ENCODE measurements around the gene KLF14. TPM values are rescaled to one million over a fixed set of nuclear protein-coding genes. Genes with fewer than 3 reads are reported as not detected.

KLF14 gene
- polyA plus RNA-seq, 1 of the 3 experiments (the other 2 are of a cell fraction), result 0.02 TPM

GRCh38 chr7:130748531-130749389 is 14.8 kb upstream of the KLF14 start:
- H3K79me2 ChIP-seq (ENCODE audit: insufficient read depth), result no peaks in the 10 kb centered on the region
- POLR2A ChIA-PET, result interaction anchor here (0.7 kb wide), 1 partner anchor 1920 kb away, joined by 3 read pairs; no protein-coding TSS in a partner anchor
- no peak overlapping the region for H3K4me3 ChIP-seq (ENCODE audit: low read depth in 2 of 2, low read length in 1 of 2)
- no peak for DNase-seq
- H3K4me1 ChIP-seq (ENCODE audit: control insufficient read depth in 1 of 2, insufficient read depth in 2 of 2, low read depth in 1 of 2, low read length in 1 of 2), result no peaks in the 10 kb centered on the region
- CTCF ChIA-PET, result interaction anchor here (5.8 kb wide), 1 partner anchor 9 kb away, joined by 38 read pairs; no protein-coding TSS in a partner anchor
- no peaks in the 10 kb centered on the region; the same call in 1 of the 2 replicates for H3K9me3 ChIP-seq
- H3K4me2 ChIP-seq, result no peak overlapping the region
- no peaks in the 10 kb centered on the region for H3K36me3 ChIP-seq (replicated peaks in 1 of 2; ENCODE audit: control insufficient read depth in 1 of 2, insufficient read depth in 2 of 2, low read length in 1 of 2)
- TF ChIP-seq RAD21 (IDR thresholded peaks at IDR 0.05; ENCODE audit: low read length) (no peak), MAX (IDR thresholded peaks at IDR 0.05; ENCODE audit: low read depth) (no peak), NRF1 (IDR thresholded peaks at IDR 0.05; ENCODE audit: low read depth, low read length) (no peak)
- TF ChIP-seq, protein P1, sequence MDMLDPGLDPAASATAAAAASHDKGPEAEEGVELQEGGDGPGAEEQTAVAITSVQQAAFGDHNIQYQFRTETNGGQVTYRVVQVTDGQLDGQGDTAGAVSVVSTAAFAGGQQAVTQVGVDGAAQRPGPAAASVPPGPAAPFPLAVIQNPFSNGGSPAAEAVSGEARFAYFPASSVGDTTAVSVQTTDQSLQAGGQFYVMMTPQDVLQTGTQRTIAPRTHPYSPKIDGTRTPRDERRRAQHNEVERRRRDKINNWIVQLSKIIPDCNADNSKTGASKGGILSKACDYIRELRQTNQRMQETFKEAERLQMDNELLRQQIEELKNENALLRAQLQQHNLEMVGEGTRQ (IDR thresholded peaks at IDR 0.05; ENCODE audit: borderline replicate concordance, low read depth, low read length), result no peak
- no peaks in the 10 kb centered on the region for H3F3A ChIP-seq (replicated peaks; ENCODE audit: insufficient read depth)
- H3K9me2 ChIP-seq, result 0 out of 2 replicates have a peak, but pooled peaks cover 3% of the 10 kb centered on the region
- no peak overlapping the region for H3K9ac ChIP-seq
- no peak overlapping the region for H2AFZ ChIP-seq (ENCODE audit: low read depth)
- no peak overlapping the region for H3K27ac ChIP-seq (ENCODE audit: low read depth in 2 of 2, low read length in 1 of 2)
- no peaks in the 10 kb centered on the region for H4K20me1 ChIP-seq (ENCODE audit: insufficient read depth)
- 58% methylated on average over 5 of the region's 5 CpGs for WGBS (ENCODE audit: low lambda C conversion rate)
- H3K27me3 ChIP-seq (ENCODE audit: insufficient read depth), result peaks cover 71% of the 10 kb centered on the region; the same call in 1 of the 2 replicates

GRCh38 chr7:130741331-130741995 is 7.5 kb upstream of the KLF14 start:
- CTCF ChIA-PET, result interaction anchor here (1.4 to 3.1 kb wide), 3 partner anchors 16 to 670 kb away, joined by 4 to 24 read pairs (median 5); no protein-coding TSS in a partner anchor
- H3K27me3 ChIP-seq (ENCODE audit: insufficient read depth), result peaks cover 80% of the 10 kb centered on the region

More at GRCh38 chr7:130741331-130741995, 7.5 kb upstream of the KLF14 start:
- H3K79me2 ChIP-seq (ENCODE audit: insufficient read depth), result no peaks in the 10 kb centered on the region
- H3K4me2 ChIP-seq, result no peak overlapping the region
- no peaks in the 10 kb centered on the region for H3K4me1 ChIP-seq (ENCODE audit: control insufficient read depth in 1 of 2, insufficient read depth in 2 of 2, low read depth in 1 of 2, low read length in 1 of 2)
- no peak overlapping the region for H3K27ac ChIP-seq (ENCODE audit: low read depth in 2 of 2, low read length in 1 of 2)
- H3K9me2 ChIP-seq, result no peaks in the 10 kb centered on the region
- H3K4me3 ChIP-seq (ENCODE audit: low read depth in 2 of 2, low read length in 1 of 2), result no peak overlapping the region
- 4% methylated on average over 3 of the region's 3 CpGs for WGBS (ENCODE audit: low lambda C conversion rate)
- no peaks in the 10 kb centered on the region for H4K20me1 ChIP-seq (ENCODE audit: insufficient read depth)
- POLR2A ChIA-PET, result no interaction called here
- H2AFZ ChIP-seq (ENCODE audit: low read depth), result no peak overlapping the region
- no peaks in the 10 kb centered on the region for H3K36me3 ChIP-seq (replicated peaks in 1 of 2; ENCODE audit: control insufficient read depth in 1 of 2, insufficient read depth in 2 of 2, low read length in 1 of 2)
- H3F3A ChIP-seq (replicated peaks; ENCODE audit: insufficient read depth), result no peaks in the 10 kb centered on the region
- no peak overlapping the region for H3K9ac ChIP-seq
- DNase-seq, result no peak
- TF ChIP-seq TCF12 (IDR thresholded peaks at IDR 0.05), result no peak
- TF ChIP-seq RAD21 (IDR thresholded peaks at IDR 0.05; ENCODE audit: low read length), result no peak
- no peak for TF ChIP-seq SMC3 (IDR thresholded peaks at IDR 0.05; ENCODE audit: low read depth, low read length)
- TF ChIP-seq, protein P2, sequence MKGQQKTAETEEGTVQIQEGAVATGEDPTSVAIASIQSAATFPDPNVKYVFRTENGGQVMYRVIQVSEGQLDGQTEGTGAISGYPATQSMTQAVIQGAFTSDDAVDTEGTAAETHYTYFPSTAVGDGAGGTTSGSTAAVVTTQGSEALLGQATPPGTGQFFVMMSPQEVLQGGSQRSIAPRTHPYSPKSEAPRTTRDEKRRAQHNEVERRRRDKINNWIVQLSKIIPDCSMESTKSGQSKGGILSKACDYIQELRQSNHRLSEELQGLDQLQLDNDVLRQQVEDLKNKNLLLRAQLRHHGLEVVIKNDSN (IDR thresholded peaks at IDR 0.05; ENCODE audit: borderline replicate concordance, low read depth), result no peak
- H3K9me3 ChIP-seq, result no peaks in the 10 kb centered on the region; the same call in 1 of the 2 replicates

Data from SK-N-SH (cell line).